IMR-90 (cell line): ENCODE measurements around the gene NGB. TPM values are rescaled to one million over a fixed set of nuclear protein-coding genes. Genes with fewer than 3 reads are reported as not detected.

Experiments
- CEBPB ChIP-seq: IDR thresholded peaks from 2 replicates; pipeline ENCODE4 v1.6.1; 2012; ENCODE audit warnings: low read depth, low read length, improper control_type of control experiment
- POLR2A ChIP-seq: IDR thresholded peaks from 2 replicates; pipeline ENCODE4 v1.6.1; 2012; ENCODE audit warnings: mild to moderate bottlenecking, low read depth, low read length
- polyA plus RNA-seq, 3 experiments: library from polyadenylated mRNA; depleted of rRNA; stranded (reverse); fragments of >200 nt; gene quantifications; 2 replicates each; pipeline ENCODE4 v1.2.3, GENCODE V29; 2012; ENCODE audit warnings: low replicate concordance in 1 of 3
- total RNA-seq: library from RNA; depleted of rRNA; stranded (reverse); fragments of >200 nt; gene quantifications from 2 replicates; pipeline ENCODE4 v1.2.3, GENCODE V29; 2012
- TF ChIP-seq, protein P1 (sequence below): conservative IDR thresholded peaks from 2 replicates; pipeline ENCODE4 v1.5.1; 2012; ENCODE audit warnings: mild to moderate bottlenecking, low read depth, low read length, improper control_type of control experiment

Gene NGB
- total and polyA plus RNA-seq, 2 of the 4 experiments (the other 2 are of a cell fraction) = not detected

DNA sequence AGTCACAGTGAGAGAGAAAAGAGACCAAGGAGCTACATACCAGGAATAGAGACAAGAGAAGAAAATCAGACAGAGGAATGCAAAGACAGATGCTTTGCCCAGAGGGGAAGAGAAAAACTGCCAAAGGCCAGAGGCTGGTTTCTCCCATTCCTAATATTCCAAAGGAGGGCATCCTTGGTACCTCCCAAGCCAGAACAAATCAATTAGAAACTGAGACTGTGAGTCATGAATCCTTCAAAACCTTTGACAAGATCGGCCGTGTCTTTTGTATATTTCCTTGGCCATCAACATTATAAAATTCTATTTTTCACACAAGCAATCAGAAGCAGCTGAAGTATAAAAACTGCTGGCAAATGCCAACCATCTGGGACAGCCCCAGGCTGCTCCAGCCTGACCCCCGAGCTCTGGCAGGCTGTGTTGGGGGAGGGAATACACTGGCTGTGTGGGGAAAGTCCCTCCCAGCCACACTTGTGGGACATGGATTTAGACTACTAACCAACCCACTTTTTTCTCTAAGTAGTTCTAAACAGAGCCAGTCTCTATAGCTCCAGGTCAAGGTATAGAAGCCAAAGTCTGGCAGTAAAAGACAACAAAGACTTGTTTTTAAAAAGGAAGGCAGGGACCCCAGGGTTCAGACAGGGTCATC lies 36.0 kb upstream of the NGB start (continued):
- TF ChIP-seq, protein P1, sequence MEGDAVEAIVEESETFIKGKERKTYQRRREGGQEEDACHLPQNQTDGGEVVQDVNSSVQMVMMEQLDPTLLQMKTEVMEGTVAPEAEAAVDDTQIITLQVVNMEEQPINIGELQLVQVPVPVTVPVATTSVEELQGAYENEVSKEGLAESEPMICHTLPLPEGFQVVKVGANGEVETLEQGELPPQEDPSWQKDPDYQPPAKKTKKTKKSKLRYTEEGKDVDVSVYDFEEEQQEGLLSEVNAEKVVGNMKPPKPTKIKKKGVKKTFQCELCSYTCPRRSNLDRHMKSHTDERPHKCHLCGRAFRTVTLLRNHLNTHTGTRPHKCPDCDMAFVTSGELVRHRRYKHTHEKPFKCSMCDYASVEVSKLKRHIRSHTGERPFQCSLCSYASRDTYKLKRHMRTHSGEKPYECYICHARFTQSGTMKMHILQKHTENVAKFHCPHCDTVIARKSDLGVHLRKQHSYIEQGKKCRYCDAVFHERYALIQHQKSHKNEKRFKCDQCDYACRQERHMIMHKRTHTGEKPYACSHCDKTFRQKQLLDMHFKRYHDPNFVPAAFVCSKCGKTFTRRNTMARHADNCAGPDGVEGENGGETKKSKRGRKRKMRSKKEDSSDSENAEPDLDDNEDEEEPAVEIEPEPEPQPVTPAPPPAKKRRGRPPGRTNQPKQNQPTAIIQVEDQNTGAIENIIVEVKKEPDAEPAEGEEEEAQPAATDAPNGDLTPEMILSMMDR = no peak
- no peak for TF ChIP-seq POLR2A
- no peak for TF ChIP-seq CEBPB
